Peyer's patch (tissue), 4 donors: ENCODE data around the gene MOCS1. TPM values are rescaled to one million over a fixed set of nuclear protein-coding genes. Genes with fewer than 3 reads are reported as not detected.

Experiments used
- DNase-seq, 3 donors: peaks; one replicate each; pipeline ENCODE4 v3.0.0-alpha.2; 2017 to 2019
- H3K27ac ChIP-seq, 4 donors: fragments of 200-600 bp; sonication (generic); one replicate each; pipeline ENCODE4 v1.5.1; 2016 to 2019
- H3K27me3 ChIP-seq, 2 donors: fragments of 200-600 bp; sonication (generic); one replicate each; pipeline ENCODE4 v1.5.1; 2019
- H3K36me3 ChIP-seq, 3 donors: fragments of 200-600 bp; sonication (generic); one replicate each; pipeline ENCODE4 v1.5.1; 2016 to 2019
- H3K4me1 ChIP-seq, 4 donors: fragments of 200-600 bp; sonication (generic); one replicate each; pipeline ENCODE4 v1.5.1; 2016 to 2019
- H3K4me3 ChIP-seq, 4 donors: fragments of 200-600 bp; sonication (generic); 1 replicate in 3 of 4; 2 replicates in 1 of 4; pipeline ENCODE4 v1.5.1; 2016 to 2019; ENCODE audit warnings: mild to moderate bottlenecking in 1 of 4
- H3K9me3 ChIP-seq, 4 donors: fragments of 200-600 bp; sonication (generic); one replicate each; pipeline ENCODE4 v1.5.1; 2016 to 2019; ENCODE audit warnings: mild to moderate bottlenecking in 1 of 4
- CTCF ChIP-seq, 6 experiments: fragments of 450-650 bp in 4 of 6; fragments of 200-600 bp in 2 of 6; sonication (generic) in 1 of 6; IDR thresholded peaks; one replicate each; pipeline ENCODE4 v1.5.1; 2017 to 2019; ENCODE audit warnings: antibody characterized with exemption in 6 of 6, mild to moderate bottlenecking in 3 of 6, moderate library complexity in 1 of 6
- POLR2A ChIP-seq, 2 donors: fragments of 450-650 bp; IDR thresholded peaks; one replicate each; pipeline ENCODE4 v1.5.1; 2017; ENCODE audit warnings: antibody characterized with exemption in 2 of 2, mild to moderate bottlenecking in 2 of 2, moderate library complexity in 2 of 2
- total RNA-seq, 4 donors: library from RNA; depleted of rRNA; stranded (reverse); fragments of >200 nt; gene quantifications; one replicate each; pipeline ENCODE4 v1.1.0, GENCODE V29; 2016

Gene MOCS1
- total RNA-seq, 4 donors from 2014 or later: 32.2 to 62.0 (median 53.6) TPM

- no peak for DNase-seq
- H3K27ac ChIP-seq: peak overlapping the region in 2 of 4 donors; percentile 79 to 82
- H3K9me3 ChIP-seq: no peaks in the 10 kb centered on the region
- no peak overlapping the region for H3K4me3 ChIP-seq
- H3K27me3 ChIP-seq: no peaks in the 10 kb centered on the region
- H3K4me1 ChIP-seq: peaks cover 0 to 20% (median 2%) of the 10 kb centered on the region in 4 donors
- TF ChIP-seq CTCF (IDR thresholded peaks at IDR 0.05) (no peak), POLR2A (IDR thresholded peaks at IDR 0.05) (no peak)
- no peaks in the 10 kb centered on the region for H3K36me3 ChIP-seq
Observed at GRCh38 chr6:39948199-39948791, 14.0 kb upstream of the MOCS1 start.

GRCh38 chr6:39947611-39948068 is 13.4 kb upstream of the MOCS1 start:
- Histone ChIP-seq H3K36me3 (no peaks in the 10 kb centered on the region), H3K4me1 (peaks cover 0 to 26% (median 2%) of the 10 kb centered on the region in 4 donors), H3K27me3 (no peaks in the 10 kb centered on the region), H3K27ac (peak overlapping the region in 3 of 4 donors; percentile 63 to 82 (median 79)), H3K4me3 (peak overlapping the region in 1 of 4 donors; percentile 25), H3K9me3 (no peaks in the 10 kb centered on the region)
- no peak for DNase-seq
- TF ChIP-seq CTCF (IDR thresholded peaks at IDR 0.05) (peak in 1 of 6 experiments; percentile 4), POLR2A (IDR thresholded peaks at IDR 0.05) (no peak)

- no peaks in the 10 kb centered on the region for H3K9me3 ChIP-seq
- H3K4me3 ChIP-seq: no peak overlapping the region
- DNase-seq: peak in 2 of 3 donors; percentile 64 to 78
- H3K27ac ChIP-seq: peak overlapping the region in 3 of 4 donors; percentile 63 to 82 (median 72)
- H3K27me3 ChIP-seq: no peaks in the 10 kb centered on the region
- peak; percentile 26 to 59 for TF ChIP-seq POLR2A (IDR thresholded peaks at IDR 0.05)
- no peak for TF ChIP-seq CTCF (IDR thresholded peaks at IDR 0.05)
- peaks cover 0 to 26% (median 2%) of the 10 kb centered on the region in 4 donors for H3K4me1 ChIP-seq
- H3K36me3 ChIP-seq: no peaks in the 10 kb centered on the region
Observed at GRCh38 chr6:39945626-39946025, 11.4 kb upstream of the MOCS1 start.

- H3K9me3 ChIP-seq: no peaks in the 10 kb centered on the region
- H3K4me3 ChIP-seq: no peak overlapping the region
- no peak for DNase-seq
- peaks cover 0 to 20% (median 2%) of the 10 kb centered on the region in 4 donors for H3K4me1 ChIP-seq
- no peaks in the 10 kb centered on the region for H3K36me3 ChIP-seq
- H3K27me3 ChIP-seq: no peaks in the 10 kb centered on the region
- TF ChIP-seq CTCF (IDR thresholded peaks at IDR 0.05) (no peak), POLR2A (IDR thresholded peaks at IDR 0.05) (no peak)
- peak overlapping the region in 1 of 4 donors; percentile 49 for H3K27ac ChIP-seq
Observed at GRCh38 chr6:39942903-39943580, 8.8 kb upstream of the MOCS1 start.

- no peak overlapping the region for H3K4me3 ChIP-seq
- no peak for TF ChIP-seq POLR2A (IDR thresholded peaks at IDR 0.05)
- no peak for TF ChIP-seq CTCF (IDR thresholded peaks at IDR 0.05)
- H3K27ac ChIP-seq: no peak overlapping the region
- H3K4me1 ChIP-seq: peaks cover 0 to 13% (median 2%) of the 10 kb centered on the region in 4 donors
- H3K27me3 ChIP-seq: no peaks in the 10 kb centered on the region
- H3K36me3 ChIP-seq: no peaks in the 10 kb centered on the region
- no peak for DNase-seq
- H3K9me3 ChIP-seq: no peaks in the 10 kb centered on the region
Observed at GRCh38 chr6:39941820-39942219, 7.6 kb upstream of the MOCS1 start.
